ENCODE measurements around the gene TEX29. TPM values are rescaled to one million over a fixed set of nuclear protein-coding genes. Genes with fewer than 3 reads are reported as not detected.

The TEX29 gene
- total RNA-seq, 1 experiment from 2014 or later = not detected

GRCh38 chr13:111298214-111298975 is 22.0 kb upstream of the TEX29 start:
- Histone ChIP-seq H3K4me3 (ENCODE audit: low read depth in 2 of 2, low read length in 2 of 2) (no peak overlapping the region), H3K36me3 (ENCODE audit: control insufficient read depth, insufficient read depth, low read length) (peaks cover 3% of the 10 kb centered on the region; the same call in 1 of the 2 replicates), H3K27me3 (ENCODE audit: control insufficient read depth, insufficient read depth, low read length) (no peaks in the 10 kb centered on the region), H3K4me1 (ENCODE audit: control insufficient read depth, insufficient read depth, low read length) (no peaks in the 10 kb centered on the region), H3K9me3 (ENCODE audit: control insufficient read depth, insufficient read depth, low read depth, low read length) (no peaks in the 10 kb centered on the region), H3K27ac (ENCODE audit: low read length) (no peak overlapping the region)
- in situ Hi-C loops (cut with HindIII; ENCODE audit: low pct_unique_long_range_greater_than_20kb, low sequenced_read_pairs) (no loop called here), intact Hi-C loops (cut with micrococcal nuclease; ENCODE audit: unreplicated experiment) (no loop called here)
- DNase-seq (ENCODE audit: low read depth, low spot score) = no peak
- ChIA-PET CTCF (no interaction called here), POLR2A (no interaction called here)
- TF ChIP-seq SIN3A (IDR thresholded peaks at IDR 0.05; ENCODE audit: borderline replicate concordance, insufficient read depth, low read depth, low read length) (no peak), REST (IDR thresholded peaks at IDR 0.05; ENCODE audit: insufficient read depth in 1 of 2, low read depth in 2 of 2, low read length in 1 of 2) (no peak), CTCF (IDR thresholded peaks at IDR 0.05) (no peak), POLR2AphosphoS5 (IDR thresholded peaks at IDR 0.05; ENCODE audit: low read depth, low read length) (no peak), TCF7L2 (IDR thresholded peaks at IDR 0.05; ENCODE audit: low read depth, low read length) (no peak)
- BruUV-seq (replicated peaks) = no TSS peak
- no peak for ATAC-seq

- TF ChIP-seq CTCF (IDR thresholded peaks at IDR 0.05) (no peak), POLR2AphosphoS5 (IDR thresholded peaks at IDR 0.05; ENCODE audit: low read depth, low read length) (no peak), REST (IDR thresholded peaks at IDR 0.05; ENCODE audit: insufficient read depth in 1 of 2, low read depth in 2 of 2, low read length in 1 of 2) (no peak), TCF7L2 (IDR thresholded peaks at IDR 0.05; ENCODE audit: low read depth, low read length) (no peak), SIN3A (IDR thresholded peaks at IDR 0.05; ENCODE audit: borderline replicate concordance, insufficient read depth, low read depth, low read length) (no peak)
- no TSS peak for BruUV-seq (replicated peaks)
- H3K4me3 ChIP-seq (ENCODE audit: low read depth in 2 of 2, low read length in 2 of 2) = no peak overlapping the region
- no peaks in the 10 kb centered on the region for H3K4me1 ChIP-seq (ENCODE audit: control insufficient read depth, insufficient read depth, low read length)
- intact Hi-C loops (cut with micrococcal nuclease; ENCODE audit: unreplicated experiment) = no loop called here
- no peaks in the 10 kb centered on the region for H3K9me3 ChIP-seq (ENCODE audit: control insufficient read depth, insufficient read depth, low read depth, low read length)
- in situ Hi-C loops (cut with HindIII; ENCODE audit: low pct_unique_long_range_greater_than_20kb, low sequenced_read_pairs) = no loop called here
- H3K27ac ChIP-seq (ENCODE audit: low read length) = no peak overlapping the region
- peaks cover 3% of the 10 kb centered on the region; the same call in 1 of the 2 replicates for H3K36me3 ChIP-seq (ENCODE audit: control insufficient read depth, insufficient read depth, low read length)
- no peak for DNase-seq (ENCODE audit: low read depth, low spot score)
- ChIA-PET CTCF (interaction anchor here (0.7 kb wide), 1 partner anchor 1142 kb away, joined by 3 read pairs; no protein-coding TSS in a partner anchor), POLR2A (no interaction called here)
- no peak for ATAC-seq
- no peaks in the 10 kb centered on the region for H3K27me3 ChIP-seq (ENCODE audit: control insufficient read depth, insufficient read depth, low read length)
These were observed 18.3 kb upstream of the TEX29 start for GRCh38 chr13:111302045-111302726.
